T-helper 22 cell (primary cell): ENCODE results near the gene NIP7.

Source experiments
- DNase-seq: peaks from one replicate; pipeline ENCODE4 v3.0.0-alpha.2; 2020; ENCODE audit warnings: low read depth

Gene NIP7

DNA sequence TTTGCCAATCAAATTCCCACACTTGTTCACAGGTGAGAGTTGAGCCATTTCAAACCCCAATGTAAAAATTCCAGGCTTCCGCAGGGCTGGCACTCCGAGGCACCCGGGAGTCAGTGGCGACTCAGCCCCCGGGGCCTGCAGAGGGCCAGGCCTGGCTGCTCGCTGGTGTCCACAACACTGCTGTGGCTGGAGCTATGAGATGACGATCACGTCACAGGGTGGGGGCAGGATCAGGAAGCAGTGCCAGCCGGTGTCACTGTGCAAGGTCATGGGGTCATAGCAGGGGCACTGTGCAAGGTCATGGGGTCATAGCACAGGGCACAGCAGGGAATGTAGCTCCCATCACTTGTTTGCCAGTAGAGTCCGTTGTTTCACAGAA is 20.7 kb upstream of the NIP7 start:
- DNase-seq = no peak

DNA sequence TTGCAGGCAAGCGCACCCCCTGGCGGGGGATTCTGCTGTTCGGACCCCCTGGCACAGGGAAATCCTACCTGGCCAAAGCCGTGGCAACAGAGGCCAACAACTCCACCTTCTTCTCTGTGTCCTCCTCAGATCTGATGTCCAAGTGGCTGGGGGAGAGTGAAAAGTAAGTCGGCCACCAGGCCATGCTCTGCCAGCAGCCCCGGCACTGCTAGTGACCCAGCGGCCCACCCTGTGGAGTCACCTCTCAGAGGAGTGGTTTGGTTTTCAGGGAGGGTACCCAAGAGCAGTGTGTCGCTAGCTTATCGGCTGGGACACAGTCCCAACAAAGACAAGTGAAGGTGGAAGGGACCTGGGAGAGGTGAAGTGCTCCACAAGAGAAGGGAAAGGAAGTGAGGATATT is 20.2 kb upstream of the NIP7 start:
- DNase-seq = no peak

DNA sequence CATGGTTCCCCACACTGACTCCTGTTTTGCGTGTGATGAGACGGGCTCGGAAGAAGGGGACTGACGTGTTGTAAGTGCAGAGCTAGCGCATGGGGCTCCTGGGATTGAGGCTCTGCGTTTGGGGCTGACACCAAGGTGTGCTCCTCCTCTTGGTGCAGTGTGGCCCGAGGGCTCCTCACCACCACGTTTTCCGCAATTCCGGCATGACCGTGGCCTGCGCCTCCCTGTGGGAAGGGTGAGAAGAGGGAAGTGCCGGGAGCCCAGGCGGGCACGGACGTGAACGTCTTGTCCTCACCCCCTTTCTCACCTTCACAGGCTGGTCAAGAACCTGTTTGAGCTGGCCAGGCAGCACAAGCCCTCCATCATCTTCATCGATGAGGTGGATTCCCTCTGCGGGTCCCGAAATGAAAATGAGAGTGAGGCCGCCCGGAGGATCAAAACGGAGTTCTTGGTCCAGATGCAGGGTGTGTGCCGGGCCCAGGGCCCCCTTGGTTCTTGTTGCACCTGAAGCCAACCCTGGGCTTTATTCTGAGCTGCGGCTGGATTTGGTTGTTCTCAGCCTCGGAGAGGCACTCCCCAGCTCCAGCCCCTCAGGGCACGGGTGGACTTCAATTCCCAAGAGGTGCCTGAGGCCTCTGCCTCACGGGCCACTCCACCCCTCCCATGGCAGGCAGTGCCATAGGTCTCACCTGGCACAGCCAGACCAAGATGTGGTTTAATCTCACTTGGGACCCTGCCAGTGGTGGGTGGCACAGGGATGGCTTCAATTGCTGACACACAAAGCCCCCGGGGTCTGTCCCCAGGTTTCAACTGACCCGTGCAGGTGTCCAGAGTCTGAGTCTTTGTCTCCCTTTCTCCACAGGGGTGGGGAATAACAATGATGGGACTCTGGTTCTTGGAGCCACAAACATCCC is 19.5 kb upstream of the NIP7 start:
- DNase-seq = no peak

DNA sequence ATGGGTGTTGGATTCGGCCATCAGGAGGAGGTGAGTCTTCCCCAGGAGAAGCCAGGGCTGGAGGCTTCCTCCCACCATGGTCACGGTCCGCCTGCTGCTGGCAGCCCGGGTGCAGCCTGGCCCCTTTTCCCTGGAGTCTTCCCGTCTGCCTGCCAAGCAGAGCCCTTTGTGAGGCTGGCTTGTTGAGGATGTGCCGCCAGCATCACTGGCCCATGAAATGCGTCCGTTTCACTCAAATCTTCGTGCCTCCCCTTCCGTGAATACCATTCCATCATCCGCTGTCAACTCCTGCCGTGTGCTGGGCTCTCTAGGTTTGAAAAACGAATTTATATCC is 18.9 kb upstream of the NIP7 start:
- no peak for DNase-seq

DNA sequence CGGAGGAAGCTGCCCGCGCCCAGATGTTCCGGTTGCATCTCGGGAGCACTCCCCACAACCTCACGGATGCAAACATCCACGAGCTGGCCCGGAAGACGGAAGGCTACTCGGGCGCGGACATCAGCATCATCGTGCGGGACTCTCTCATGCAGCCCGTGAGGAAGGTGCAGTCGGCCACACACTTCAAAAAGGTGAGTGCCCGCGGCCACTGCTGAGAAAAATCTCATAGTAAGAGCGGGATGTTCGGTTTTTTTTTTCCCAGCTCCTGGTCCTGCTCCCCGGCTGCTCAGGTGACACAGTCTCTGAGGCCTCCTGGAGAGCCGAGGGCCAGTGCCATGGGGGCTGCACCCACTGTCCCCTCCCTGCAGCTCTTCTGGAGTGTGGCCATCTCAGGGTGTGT is 18.5 kb upstream of the NIP7 start:
- DNase-seq = no peak

DNA sequence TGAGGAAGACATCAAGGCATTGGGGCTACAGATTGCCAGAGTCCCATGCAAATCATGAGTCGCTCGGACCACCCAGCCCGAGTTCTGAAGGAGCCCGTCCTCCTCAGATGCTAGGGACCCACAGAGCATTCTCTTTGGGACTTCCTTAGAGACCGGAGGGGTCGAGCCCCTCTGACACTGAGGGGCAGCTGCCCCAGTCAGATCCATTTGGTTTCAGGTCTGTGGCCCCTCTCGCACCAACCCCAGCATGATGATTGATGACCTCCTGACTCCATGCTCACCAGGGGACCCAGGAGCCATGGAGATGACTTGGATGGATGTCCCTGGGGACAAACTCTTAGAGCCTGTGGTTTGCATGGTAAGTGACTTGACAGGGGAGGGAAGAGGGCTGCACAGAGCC is 17.2 kb upstream of the NIP7 start:
- no peak for DNase-seq

DNA sequence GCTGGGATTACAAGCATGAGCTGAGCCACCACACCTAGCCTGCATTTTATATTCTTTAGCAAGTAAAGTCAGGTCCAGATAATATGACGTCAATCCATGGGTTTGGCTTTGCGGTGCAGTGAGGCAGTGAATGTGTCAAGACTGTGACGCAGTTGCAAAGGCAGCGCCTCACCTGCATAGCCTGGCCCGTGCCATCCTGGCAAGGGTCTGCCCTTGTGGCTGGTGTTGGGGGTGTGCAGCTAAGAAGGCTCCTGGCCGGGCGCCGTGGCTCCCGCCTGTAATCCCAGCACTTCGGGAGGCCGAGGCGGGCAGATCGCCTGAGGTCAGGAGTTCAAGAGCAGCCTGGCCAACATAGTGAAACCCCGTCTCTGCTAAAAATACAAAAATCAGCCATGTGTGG is 16.2 kb upstream of the NIP7 start:
- DNase-seq = no peak

DNA sequence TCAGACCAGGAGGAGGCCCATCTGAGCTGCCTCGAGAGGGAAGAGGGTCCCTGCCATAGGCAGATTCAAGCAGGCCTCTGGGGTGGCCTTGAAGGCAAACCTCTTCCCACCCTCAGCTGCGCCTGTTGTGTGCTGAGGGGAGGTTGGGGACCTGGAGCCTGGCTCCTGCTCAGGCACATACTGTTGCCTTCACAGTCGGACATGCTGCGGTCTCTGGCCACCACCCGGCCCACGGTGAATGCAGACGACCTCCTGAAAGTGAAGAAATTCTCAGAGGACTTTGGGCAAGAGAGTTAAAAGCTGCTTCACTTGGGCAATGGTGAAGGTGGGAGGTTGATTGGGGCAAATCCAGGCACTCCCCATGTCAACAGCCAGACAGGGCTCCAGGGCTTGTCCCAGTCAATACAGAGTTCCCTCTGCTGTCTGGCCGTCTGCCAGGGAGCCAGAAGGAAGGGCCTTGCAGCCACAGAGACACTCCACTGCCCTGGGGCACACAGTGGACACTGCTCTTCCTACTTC is 15.5 kb upstream of the NIP7 start:
- DNase-seq = no peak

DNA sequence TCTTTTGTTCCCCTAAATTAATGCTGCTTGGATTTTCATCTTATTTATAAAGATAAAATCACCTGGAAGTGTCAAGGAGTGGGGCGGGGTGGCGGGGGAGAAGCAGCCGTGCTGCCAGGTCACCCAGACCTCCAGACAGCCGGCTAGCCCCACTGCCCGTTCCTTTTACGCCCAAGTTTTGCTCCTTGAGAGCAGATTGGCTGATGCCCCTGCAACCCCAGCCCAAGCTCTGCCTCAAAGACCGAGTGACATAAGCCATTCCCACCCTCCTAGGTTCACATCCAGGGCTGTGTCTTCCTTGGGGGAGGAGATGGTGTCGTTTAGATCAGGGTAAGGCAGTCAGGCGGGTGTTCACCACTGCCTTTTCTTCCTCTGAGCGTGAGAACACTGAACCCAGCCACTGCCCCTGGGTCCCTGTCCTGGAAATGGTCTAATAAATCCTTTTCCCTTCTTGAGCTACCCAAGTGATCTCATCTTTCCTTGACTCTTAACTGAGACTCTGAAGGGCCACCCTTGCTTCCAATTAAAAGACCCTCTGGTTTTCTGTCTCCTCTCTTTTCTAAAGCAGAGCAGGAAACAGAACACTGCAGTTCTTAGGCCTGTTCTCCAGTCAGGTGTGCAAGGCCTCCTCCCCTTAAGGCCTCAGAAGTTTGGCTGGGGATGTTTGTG is 14.9 kb upstream of the NIP7 start:
- no peak for DNase-seq

DNA sequence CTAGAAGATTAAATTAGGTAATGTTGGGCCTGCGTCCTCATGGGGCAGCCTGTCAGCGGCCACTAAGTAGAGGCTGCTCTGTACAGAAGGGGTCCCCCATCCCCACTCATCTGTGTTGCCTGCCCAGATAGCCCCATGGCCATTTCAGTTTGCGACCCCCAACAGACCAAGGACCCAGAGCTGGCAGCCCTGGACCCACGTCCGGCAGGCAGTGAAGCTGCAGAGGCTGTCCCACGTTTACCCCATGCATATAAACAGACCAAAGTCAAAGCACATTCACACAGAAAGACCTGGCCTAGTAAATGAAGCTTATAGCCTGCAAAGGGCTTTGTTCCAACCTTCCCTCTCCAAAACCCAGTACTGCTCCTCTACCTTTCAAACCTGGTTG is 13.8 kb upstream of the NIP7 start:
- no peak for DNase-seq

DNA sequence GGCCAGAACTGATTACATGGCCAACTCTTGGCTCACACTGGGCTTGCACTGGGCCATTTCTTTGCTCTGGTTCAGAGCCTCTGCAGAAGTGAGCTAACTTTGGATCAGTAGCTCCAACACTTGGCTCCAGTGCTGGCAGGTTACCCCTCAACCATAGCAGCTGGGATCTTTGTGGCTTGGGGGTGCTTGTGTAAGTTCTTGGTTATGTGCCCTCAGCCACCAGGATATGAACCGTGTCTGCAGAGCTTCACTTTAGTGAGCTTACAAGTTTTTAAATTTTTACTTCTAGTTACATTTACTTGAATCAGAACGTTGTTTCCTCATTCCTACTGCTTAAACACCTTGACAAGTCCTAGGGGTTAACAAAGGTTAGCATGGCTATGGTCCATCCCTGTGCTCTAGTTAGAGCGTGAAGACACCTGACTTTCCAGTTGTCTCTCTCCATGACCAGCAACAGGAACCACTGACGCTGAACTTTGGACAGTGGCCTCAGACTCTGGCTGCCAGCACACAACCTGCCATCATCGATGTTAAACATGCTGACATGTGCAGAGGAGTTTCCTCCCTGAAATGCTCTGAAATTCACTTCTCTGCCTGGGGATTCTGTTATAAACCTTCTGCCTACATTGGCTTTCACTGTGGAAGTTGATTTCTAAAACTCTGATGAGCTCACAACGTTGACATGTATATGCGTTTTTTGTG is 13.2 kb upstream of the NIP7 start:
- no peak for DNase-seq

DNA sequence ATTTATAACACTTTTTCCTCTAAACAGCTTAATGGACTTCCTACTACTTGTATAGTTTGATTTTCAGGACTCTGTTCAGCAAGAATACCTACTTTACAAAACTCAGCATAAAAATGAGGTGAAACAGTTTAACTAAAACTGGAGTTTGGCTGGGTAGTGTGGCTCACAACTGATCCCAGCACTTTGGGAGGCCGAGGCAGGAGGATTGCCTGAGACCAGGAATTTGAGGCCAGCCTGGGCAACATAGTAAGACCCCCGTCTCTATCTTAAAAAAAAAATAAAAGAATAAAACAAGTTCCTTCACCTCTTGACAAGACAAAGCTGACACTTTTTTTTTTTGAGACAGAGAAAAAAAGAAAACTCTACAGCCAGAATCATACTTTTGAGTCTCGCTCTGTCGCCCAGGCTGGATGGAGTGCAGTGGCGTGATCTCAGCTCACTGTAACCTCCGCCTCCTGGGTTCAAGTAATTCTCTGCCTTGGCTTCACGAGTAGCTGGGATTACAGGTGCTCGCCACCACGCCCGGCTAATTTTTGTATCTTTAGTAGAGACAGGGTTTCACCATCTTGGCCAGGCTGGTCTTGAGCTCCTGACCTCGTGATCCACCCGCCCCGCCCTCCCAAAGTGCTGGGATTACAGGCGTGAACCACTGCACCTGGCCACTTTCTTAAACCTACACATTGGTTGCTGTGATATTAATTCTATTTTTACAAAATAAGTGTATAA is 11.8 kb upstream of the NIP7 start:
- DNase-seq = no peak

DNA sequence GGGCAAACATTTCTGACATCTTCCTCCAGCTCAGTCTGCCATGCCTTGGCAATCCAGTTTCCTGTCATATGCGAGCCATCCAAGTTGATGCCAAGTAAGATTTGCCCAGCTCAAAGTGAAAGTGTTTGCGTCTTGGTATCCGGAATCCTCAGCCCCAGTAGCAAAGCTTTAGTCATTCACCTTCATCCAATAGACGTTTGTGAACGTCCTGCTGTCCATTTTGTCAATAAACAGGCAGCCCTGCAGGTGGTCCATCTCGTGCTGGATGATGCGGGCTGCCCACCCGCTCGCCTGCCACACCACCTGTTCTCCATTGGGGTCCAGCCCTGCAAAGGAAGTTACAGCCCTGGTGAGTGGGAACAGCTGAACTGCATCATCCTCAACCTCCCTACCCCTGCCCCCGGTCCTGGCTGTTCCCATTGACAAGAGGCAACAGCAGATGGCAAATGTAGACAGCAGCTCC is 10.7 kb upstream of the NIP7 start:
- DNase-seq = no peak

DNA sequence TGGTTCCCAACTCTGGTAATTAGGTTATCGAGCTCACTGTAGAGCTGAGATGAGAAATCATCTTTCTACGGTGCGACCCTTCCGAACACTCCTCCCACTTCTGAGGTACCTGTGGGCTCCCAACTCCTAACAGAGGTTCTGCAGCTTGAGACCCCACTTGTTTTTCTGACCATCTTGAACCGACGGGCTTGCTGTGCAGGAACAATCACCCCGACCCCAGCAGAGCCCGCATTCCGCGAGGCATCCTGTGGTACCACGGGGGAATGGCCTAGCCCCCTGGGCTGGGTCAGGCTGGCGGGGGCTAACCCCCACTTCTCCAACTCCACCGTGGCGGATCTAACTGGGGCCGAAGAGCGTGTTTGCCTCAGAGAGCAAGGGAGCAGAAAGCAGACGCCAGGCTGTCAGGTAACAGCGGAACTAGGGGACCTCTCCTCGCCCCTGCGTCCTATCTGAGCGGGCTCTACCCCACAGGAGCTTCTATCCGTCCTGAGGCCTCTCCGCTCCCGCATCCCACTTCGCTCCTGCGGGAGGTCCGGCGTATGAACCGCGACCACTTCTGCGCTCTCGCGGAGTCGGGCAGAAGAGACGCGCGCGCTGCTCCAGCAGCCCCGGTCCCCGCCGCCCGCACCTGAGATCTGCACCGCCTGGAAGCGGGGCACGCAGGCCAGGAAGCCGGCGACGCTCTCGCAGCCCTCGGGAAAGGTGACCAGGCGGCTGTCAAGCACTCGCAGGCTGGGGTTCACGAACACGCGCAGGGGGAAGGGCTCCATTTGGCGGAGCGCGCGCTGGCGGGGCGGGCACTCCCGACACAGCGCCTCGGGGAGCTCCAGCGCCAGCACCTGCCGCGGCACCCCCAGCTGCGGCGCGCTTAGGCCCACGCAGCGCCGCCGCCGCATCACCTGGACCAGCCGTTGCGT is 9.9 kb upstream of the NIP7 start:
- DNase-seq = no peak

DNA sequence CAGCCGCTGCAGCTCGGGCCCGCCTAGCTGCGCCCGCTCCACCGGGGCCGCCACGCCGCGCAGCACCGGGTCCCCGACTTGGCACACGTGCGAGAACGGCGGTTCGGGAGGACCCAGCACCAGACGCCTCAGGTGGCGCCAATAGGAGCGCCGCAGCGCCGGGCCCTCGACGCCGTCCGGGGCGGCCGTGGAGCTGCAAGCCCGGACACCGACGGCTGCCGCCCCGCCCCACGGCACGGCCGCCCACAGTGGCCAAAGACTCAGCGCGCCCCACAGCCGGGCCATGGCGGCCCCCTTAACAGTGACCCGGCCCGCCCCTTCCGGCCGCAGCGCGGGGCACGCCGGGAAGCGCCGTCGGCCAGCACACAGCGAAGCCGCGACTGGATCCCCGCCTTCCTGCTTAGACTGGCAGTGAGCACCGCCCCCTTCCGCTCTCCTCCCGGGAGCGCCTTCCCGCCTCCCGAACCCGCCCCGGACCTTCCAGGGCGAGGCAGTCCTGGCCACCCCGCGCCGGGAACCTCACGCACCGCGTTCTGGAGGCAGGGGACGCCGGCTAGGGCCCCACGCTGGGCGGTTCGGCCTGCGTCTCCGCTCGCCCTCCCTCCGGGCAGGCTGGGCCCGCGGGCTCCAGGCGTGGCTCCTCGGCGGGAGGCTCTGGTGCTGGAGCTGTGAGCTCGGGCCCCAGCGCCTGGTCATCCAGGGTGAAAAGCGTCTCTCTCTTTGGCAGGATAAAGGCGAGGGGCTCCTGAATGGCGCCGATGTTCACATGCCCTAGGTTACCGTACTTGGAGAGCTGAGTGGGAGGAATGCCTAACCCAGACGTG is 9.1 kb upstream of the NIP7 start, which contains the start of gene PDF:
PDF (minus strand) TSS at position 303 of the 824 bp plus-strand sequence; CDS start at position 285, 18 bp downstream.
- peak; percentile 83 for DNase-seq

DNA sequence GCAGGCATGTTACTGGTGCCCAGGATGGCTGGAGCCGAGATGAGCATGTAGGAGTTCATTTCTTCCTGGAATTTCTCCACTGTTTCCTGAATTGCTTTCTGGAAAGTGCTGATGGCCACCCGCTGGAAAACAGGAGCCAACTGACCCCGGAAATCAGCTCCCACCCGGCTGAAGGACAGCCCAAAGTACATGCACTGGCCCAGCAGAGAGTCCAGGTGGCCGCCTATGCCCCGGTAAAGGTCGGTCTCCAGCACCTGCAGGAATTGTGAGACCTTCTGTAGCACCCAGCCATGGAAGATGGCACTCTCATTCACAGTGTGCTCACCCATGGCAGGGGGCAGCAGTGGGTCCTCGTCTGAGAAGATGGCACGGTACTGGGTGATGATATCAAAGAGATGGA is 4.9 kb upstream of the NIP7 start:
- DNase-seq = no peak

DNA sequence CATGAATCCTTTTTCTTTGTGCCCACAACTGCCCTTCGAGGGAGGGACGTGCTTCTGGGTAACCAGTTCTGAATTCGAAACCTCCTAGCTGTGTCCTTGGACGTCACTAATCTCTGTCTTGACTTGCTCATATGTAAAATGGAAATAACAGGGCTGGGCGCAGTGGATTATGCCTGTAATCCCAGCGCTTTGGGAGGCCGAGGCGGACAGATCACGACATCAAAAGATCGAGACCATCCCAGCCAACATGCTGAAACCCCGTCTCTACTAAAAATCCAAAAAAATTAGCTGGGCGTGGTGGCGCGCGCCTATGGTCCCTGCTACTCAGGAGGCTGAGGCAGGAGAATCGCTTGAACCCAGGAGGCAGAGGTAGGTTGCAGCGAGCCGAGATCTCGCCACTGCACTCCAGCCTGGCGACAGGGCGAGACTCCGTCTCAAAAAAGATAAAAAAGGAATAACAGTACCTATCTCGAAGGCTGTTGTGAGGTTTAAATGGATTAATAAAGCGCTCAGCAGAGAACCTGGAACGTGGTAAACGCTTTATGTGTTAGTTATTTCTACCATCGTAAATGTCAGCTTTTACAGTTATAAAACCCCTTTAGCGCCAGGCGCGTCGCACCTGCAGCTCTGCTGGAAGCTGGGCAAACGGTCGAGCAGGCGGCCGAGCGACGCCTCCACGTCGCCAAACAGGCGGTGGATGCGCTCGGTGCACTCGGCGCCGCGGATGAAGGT is 849 bp upstream of the NIP7 start:
- no peak for DNase-seq

DNA sequence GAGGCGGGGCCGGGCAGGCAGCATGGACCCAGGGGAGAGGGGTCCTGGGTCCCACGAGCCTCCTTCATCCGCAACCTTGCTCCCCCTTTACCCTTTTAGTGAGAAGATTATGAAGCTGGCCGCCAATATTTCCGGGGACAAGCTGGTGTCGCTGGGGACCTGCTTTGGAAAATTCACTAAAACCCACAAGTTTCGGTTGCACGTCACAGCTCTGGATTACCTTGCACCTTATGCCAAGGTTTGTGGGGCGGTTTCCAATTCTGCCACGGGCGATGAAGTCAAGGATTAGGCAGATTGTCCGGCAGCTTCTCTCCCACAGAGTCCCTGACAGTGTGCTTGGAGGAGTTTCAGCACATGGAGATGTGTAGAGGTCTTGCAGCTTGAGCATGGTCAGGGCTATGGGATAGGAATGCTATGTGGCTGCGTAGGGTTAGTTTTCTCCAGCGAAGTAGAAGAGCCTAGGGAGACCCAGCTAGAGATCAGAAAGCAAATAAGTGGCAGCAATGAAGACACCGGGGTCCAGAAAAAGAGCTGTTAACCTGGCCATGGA is 598 bp downstream of the NIP7 start:
- no peak for DNase-seq

DNA sequence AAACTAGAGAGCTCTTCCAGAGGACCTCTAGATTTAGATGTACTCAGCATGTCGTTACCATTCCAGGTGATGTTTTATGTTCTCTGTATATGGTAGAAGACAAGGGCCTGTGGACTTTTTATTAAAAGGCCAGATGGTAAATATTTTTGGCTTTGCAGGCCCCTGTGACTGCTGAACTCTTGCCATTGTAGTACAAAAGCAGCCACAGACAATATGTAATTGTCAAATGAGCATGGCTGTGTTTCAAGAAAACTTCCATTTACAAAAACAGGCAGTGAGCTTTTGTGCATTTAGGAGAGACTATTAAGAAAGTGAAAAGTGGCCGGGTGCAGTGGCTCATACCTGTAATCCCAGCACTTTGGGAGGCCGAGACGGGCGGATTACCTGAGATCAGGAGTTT is 4.6 kb downstream of the NIP7 start:
- DNase-seq = no peak
